Activated B cell treated with CpG ODN at 0.5 μM for 24 hours (primary cell): ENCODE results near the gene SEMA5B. TPM values are rescaled to one million over a fixed set of nuclear protein-coding genes. Genes with fewer than 3 reads are reported as not detected.

Experiments used
- ATAC-seq: fragments of 200-7000 bp; cut with Tn5 transposase; one replicate; pipeline ENCODE4 v1.10.0; 2021; ENCODE audit warnings: low read depth, mild to moderate bottlenecking, moderate library complexity
- CTCF ChIA-PET: fragments of 350-600 bp; sonication (Branson Sonifier 250); formaldehyde crosslinking; loops from one replicate; lab custom pipeline; 2021; ENCODE audit warnings: antibody characterized with exemption; lab: Charles Lee
- POLR2A ChIA-PET: fragments of 350-600 bp; sonication (Branson Sonifier 250); formaldehyde crosslinking; loops from one replicate; lab custom pipeline; 2021; ENCODE audit warnings: antibody characterized with exemption; lab: Charles Lee
- DNase-seq: peaks from one replicate; pipeline ENCODE4 v3.0.0; 2022
- H3K27ac Mint-ChIP-seq: one replicate; pipeline ENCODE4 v1.8.0; 2020; ENCODE audit warnings: mixed read lengths
- H3K27me3 Mint-ChIP-seq: one replicate; pipeline ENCODE4 v1.8.0; 2021; ENCODE audit warnings: mixed read lengths
- H3K36me3 Mint-ChIP-seq: one replicate; pipeline ENCODE4 v1.8.0; 2021; ENCODE audit warnings: low read depth, mixed read lengths
- H3K4me1 Mint-ChIP-seq: one replicate; pipeline ENCODE4 v1.8.0; 2021; ENCODE audit warnings: mixed read lengths
- H3K4me3 Mint-ChIP-seq: one replicate; pipeline ENCODE4 v1.8.0; 2020; ENCODE audit warnings: mild to moderate bottlenecking, mixed read lengths
- H3K9me3 Mint-ChIP-seq: one replicate; pipeline ENCODE4 v1.8.0; 2020; ENCODE audit warnings: mixed read lengths
- CTCF ChIP-seq: fragments of 200-600 bp; IDR thresholded peaks from one replicate; pipeline ENCODE4 v1.8.0; 2022; ENCODE audit warnings: antibody characterized with exemption, mild to moderate bottlenecking
- intact Hi-C: fragments of 100-400 bp; cut with micrococcal nuclease; formaldehyde crosslinking; loops from one replicate; pipeline ENCODE4 v1.15.1; 2024
- total RNA-seq: library from RNA; stranded (reverse); gene quantifications from 2 replicates; pipeline ENCODE4 v1.2.3, GENCODE V29; 2022

Gene SEMA5B
- total RNA-seq, 1 donor from 2014 or later, result 1.6 TPM

GRCh38 chr3:122882361-122882947, 145.1 kb downstream of the SEMA5B start:
- Mint-ChIP-seq H3K27me3 (no peaks in the 10 kb centered on the region), H3K36me3 (peaks cover 23% of the 10 kb centered on the region), H3K27ac (no peak overlapping the region), H3K9me3 (no peaks in the 10 kb centered on the region), H3K4me3 (no peak overlapping the region), H3K4me1 (peaks cover 19% of the 10 kb centered on the region)
- intact Hi-C loops, result no loop called here
- ChIA-PET POLR2A (no interaction called here), CTCF (no interaction called here)
- TF ChIP-seq CTCF, result no peak
- no peak for DNase-seq
- ATAC-seq, result no peak

DNA sequence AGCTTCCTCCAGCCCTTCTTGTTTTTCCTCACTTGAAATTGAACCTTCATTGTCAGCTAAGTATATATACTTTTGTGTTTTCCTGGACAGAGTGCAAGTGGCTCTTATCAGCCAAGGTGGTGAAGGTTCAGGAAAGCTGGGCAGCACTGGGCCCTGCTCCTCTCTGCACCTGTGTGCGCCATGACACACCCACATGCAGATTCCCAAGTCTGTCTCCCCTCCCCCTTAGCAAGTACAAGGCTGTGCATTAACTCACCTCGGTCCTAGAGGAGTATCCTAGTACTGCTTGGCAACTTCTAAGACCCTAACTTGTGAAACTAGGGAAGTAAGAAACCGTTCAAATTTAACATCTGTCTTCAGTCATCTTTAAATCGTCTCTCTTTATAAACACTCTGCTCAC, 146.9 kb downstream of the SEMA5B start:
- H3K27ac Mint-ChIP-seq, result no peak overlapping the region
- intact Hi-C loops, result no loop called here
- no peak for TF ChIP-seq CTCF
- CTCF ChIA-PET, result no interaction called here
- POLR2A ChIA-PET, result no interaction called here
- H3K27me3 Mint-ChIP-seq, result no peaks in the 10 kb centered on the region
- no peaks in the 10 kb centered on the region for H3K9me3 Mint-ChIP-seq
- peaks cover 9% of the 10 kb centered on the region for H3K4me1 Mint-ChIP-seq
- H3K36me3 Mint-ChIP-seq, result peaks cover 23% of the 10 kb centered on the region
- DNase-seq, result no peak
- H3K4me3 Mint-ChIP-seq, result no peak overlapping the region
- ATAC-seq, result no peak

- Mint-ChIP-seq H3K4me3 (no peak overlapping the region), H3K9me3 (no peaks in the 10 kb centered on the region), H3K27me3 (no peaks in the 10 kb centered on the region), H3K36me3 (peaks cover 23% of the 10 kb centered on the region), H3K4me1 (peaks cover 13% of the 10 kb centered on the region), H3K27ac (no peak overlapping the region)
- ATAC-seq (no peak), DNase-seq (no peak)
- ChIA-PET POLR2A (no interaction called here), CTCF (no interaction called here)
- intact Hi-C loops, result no loop called here
- TF ChIP-seq CTCF, result no peak
Observed at GRCh38 chr3:122880173-122880572, 147.4 kb downstream of the SEMA5B start.

- ATAC-seq, result no peak
- H3K4me3 Mint-ChIP-seq, result no peak overlapping the region
- H3K27me3 Mint-ChIP-seq, result no peaks in the 10 kb centered on the region
- no peaks in the 10 kb centered on the region for H3K9me3 Mint-ChIP-seq
- DNase-seq, result no peak
- POLR2A ChIA-PET, result no interaction called here
- peaks cover 17% of the 10 kb centered on the region for H3K4me1 Mint-ChIP-seq
- H3K36me3 Mint-ChIP-seq, result peaks cover 37% of the 10 kb centered on the region
- CTCF ChIA-PET, result no interaction called here
- no peak overlapping the region for H3K27ac Mint-ChIP-seq
- no peak for TF ChIP-seq CTCF
- intact Hi-C loops, result no loop called here
Observed at GRCh38 chr3:122875547-122876127, 151.9 kb downstream of the SEMA5B start.

GRCh38 chr3:122873741-122874515, 153.6 kb downstream of the SEMA5B start:
- Mint-ChIP-seq H3K36me3 (peaks cover 26% of the 10 kb centered on the region), H3K4me1 (peaks cover 17% of the 10 kb centered on the region), H3K27ac (no peak overlapping the region), H3K4me3 (no peak overlapping the region), H3K27me3 (no peaks in the 10 kb centered on the region), H3K9me3 (no peaks in the 10 kb centered on the region)
- ATAC-seq (no peak), DNase-seq (no peak)
- no peak for TF ChIP-seq CTCF
- intact Hi-C loops, result no loop called here
- ChIA-PET POLR2A (no interaction called here), CTCF (no interaction called here)
